ENCODE results near the gene DNPEP. TPM values are rescaled to one million over a fixed set of nuclear protein-coding genes. Genes with fewer than 3 reads are reported as not detected.
A peak's percentile ranks its signal among the peaks of the same experiment; 100 is the strongest.

DNPEP gene
- total and polyA plus RNA-seq, 2 of the 8 experiments (the other 6 are each of a cell fraction or from before 2014, with no cell fraction given) = 59.8 to 109 TPM

DNA sequence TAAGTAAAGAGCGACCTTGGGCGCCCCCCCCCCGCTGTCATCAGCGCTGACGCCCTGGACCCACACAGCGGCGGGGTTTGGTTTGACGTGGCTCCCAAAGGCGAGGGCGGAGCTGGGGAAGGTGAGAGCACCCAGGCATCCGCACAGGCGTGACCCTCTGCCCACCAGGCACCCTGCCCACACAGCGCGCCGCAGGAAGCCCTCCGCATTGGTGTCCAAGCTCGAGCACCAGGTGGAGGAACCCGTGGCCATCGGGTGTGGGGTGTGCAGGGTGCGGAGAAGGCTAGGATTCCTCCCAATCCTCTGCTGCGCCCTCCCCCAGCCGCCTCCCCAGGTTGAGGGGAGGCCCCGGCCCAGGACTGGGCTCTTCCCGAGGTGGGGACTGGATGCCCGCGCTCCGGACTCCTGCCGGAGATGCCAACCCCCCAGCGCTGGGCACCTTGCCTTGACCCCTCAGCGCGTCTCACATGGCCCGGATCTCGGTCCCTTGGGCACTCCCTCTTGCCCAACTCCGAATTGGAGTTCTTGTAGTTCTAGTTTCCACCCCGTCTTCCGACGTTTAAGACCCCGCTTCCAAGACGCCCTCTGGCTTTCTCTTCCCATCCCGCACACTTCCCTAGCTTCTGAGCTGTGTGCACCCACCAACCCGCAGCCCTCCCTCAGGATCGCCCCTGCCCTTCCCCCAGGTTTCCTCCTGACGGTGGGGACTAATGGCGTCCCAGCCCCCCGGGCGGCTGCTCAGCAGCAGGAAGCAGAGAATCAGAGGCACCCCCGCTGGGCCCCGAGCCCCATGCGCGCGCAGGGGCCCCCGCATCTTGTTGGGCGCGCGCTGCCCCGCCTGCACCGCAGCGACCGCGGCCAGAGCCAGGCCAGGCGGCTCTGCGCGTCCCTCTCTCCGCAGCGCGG, 29.3 kb downstream of the DNPEP start (continued):
- TF ChIP-seq EZH2 (IDR thresholded peaks at IDR 0.05; ENCODE audit: low read depth, low read length, severe bottlenecking) = peak; percentile 84
- TF ChIP-seq KDM4A (IDR thresholded peaks at IDR 0.05; ENCODE audit: low read depth, low read length, severe bottlenecking) = peak; percentile 94
- peak; percentile 4; the same call in 1 of the 2 replicates for TF ChIP-seq TBP (IDR thresholded peaks at IDR 0.05; ENCODE audit: low read depth, low read length)
- TF ChIP-seq TAF7 (optimal IDR thresholded peaks at IDR 0.05; ENCODE audit: borderline replicate concordance, low read depth, low read length) = no peak
- TF ChIP-seq BACH1 (IDR thresholded peaks at IDR 0.05; ENCODE audit: low read length) = no peak
- no peak for TF ChIP-seq SRF (IDR thresholded peaks at IDR 0.05; ENCODE audit: low read depth, low read length)
- TF ChIP-seq, protein P1, sequence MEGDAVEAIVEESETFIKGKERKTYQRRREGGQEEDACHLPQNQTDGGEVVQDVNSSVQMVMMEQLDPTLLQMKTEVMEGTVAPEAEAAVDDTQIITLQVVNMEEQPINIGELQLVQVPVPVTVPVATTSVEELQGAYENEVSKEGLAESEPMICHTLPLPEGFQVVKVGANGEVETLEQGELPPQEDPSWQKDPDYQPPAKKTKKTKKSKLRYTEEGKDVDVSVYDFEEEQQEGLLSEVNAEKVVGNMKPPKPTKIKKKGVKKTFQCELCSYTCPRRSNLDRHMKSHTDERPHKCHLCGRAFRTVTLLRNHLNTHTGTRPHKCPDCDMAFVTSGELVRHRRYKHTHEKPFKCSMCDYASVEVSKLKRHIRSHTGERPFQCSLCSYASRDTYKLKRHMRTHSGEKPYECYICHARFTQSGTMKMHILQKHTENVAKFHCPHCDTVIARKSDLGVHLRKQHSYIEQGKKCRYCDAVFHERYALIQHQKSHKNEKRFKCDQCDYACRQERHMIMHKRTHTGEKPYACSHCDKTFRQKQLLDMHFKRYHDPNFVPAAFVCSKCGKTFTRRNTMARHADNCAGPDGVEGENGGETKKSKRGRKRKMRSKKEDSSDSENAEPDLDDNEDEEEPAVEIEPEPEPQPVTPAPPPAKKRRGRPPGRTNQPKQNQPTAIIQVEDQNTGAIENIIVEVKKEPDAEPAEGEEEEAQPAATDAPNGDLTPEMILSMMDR (IDR thresholded peaks at IDR 0.05; ENCODE audit: control extremely low read depth in 1 of 3, insufficient read depth in 1 of 3, low read depth in 1 of 3, low read length in 3 of 3) = 0 out of 4 replicates have a peak, but pooled peaks of 1 of the 3 experiments have one; percentile 5
- 0 out of 2 replicates have a peak, but pooled peaks have one; percentile 45 for TF ChIP-seq RBBP5 (IDR thresholded peaks at IDR 0.05; ENCODE audit: borderline replicate concordance, low read depth, low read length)
- TF ChIP-seq, protein P2, sequence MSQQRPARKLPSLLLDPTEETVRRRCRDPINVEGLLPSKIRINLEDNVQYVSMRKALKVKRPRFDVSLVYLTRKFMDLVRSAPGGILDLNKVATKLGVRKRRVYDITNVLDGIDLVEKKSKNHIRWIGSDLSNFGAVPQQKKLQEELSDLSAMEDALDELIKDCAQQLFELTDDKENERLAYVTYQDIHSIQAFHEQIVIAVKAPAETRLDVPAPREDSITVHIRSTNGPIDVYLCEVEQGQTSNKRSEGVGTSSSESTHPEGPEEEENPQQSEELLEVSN (IDR thresholded peaks at IDR 0.05) = no peak
- TF ChIP-seq SP1 (IDR thresholded peaks at IDR 0.05; ENCODE audit: low read depth, low read length) = no peak
- no peak for TF ChIP-seq SIX5 (IDR thresholded peaks at IDR 0.05; ENCODE audit: low read depth, low read length)
- TF ChIP-seq SP4 (IDR thresholded peaks at IDR 0.05; ENCODE audit: low read length) = no peak
- TF ChIP-seq PHF8 (conservative IDR thresholded peaks at IDR 0.05; ENCODE audit: low read depth, low read length) = no peak
- peak; percentile 83 for TF ChIP-seq SUZ12 (IDR thresholded peaks at IDR 0.05; ENCODE audit: low read length)
- no peak for TF ChIP-seq JUND (IDR thresholded peaks at IDR 0.05; ENCODE audit: low read length)
- peak; percentile 50 for TF ChIP-seq ASH2L (IDR thresholded peaks at IDR 0.05; ENCODE audit: low read length)

Measured in H1 (cell line).